ENCODE measurements around the gene GP1BB.
A peak's percentile ranks its signal among the peaks of the same experiment; 100 is the strongest.

The GP1BB gene

DNA sequence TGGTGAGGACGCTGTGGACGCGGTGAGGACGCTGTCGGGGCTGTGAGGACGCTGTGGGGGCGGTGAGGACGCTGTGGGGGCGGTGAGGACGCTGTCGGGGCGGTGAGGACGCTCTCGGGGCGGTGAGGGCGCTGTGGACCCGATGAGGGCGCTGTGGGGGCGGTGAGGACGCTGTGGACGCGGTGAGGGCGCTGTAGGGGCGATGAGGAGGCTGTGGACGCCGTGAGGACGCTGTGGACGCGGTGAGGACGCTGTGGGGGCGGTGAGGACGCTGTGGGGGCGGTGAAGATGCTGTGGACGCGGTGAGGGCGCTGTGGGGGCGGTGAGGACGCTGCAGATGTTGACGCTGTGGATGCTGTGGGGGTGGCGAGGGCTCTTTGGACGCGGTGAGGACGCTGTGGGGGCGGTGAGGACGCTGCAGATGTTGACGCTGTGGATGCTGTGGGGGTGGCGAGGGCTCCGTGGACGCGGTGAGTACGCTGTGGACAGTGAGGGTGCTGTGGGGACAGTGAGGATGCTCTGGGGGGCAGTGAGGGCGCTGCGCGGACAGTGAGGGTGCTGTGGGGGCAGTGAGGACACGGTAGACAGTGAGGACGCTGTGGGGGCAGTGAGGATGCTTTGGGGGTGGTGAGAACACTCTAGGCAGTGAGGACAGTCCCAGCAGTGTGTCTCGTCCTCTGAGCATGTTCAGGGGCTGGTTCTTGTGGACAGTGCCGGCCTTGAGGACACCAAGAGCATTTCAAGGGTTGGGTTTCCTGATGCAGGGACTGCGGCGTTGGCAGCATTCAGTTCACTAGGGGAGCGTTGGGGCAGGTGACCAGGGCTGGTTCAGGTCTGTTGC is 4.2 kb downstream of the GP1BB start:
- Histone ChIP-seq H3K4me1 (ENCODE audit: control insufficient read depth, insufficient read depth, low read length, poor library complexity, severe bottlenecking) (peaks cover 21% of the 10 kb centered on the region), H3K4me3 (ENCODE audit: insufficient read depth, low read depth, low read length, poor library complexity, severe bottlenecking) (no peak overlapping the region), H3K27me3 (replicated peaks; ENCODE audit: control insufficient read depth, insufficient read depth, low read length, poor library complexity, severe bottlenecking) (peaks cover 19% of the 10 kb centered on the region), H3K27ac (ENCODE audit: insufficient read depth, low read length, poor library complexity, severe bottlenecking) (no peak overlapping the region), H3K36me3 (ENCODE audit: control insufficient read depth, insufficient read depth, low read length) (no peaks in the 10 kb centered on the region), H3K9me3 (ENCODE audit: control insufficient read depth, low read length) (no peaks in the 10 kb centered on the region)
- DNase-seq: no peak

DNA sequence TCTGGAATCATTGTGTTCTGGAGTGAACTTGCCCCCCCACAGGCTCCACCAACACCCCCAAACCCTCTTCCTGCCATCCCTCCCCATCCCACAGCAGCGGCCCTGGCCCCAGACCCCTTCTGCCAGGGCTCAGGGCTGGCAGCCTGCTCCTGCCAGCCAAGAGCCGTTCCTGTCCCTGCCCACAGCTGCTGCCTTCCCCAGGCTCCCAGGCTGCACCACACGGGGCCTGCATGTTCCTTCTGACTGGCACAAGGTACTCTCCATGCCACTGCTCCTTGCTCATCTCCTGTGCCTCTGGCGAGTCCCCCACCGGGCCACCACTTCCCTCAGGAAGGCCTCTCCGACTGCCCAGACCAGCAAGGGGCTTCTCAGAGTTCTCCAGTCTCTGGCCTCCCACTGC is 4.9 kb downstream of the GP1BB start:
- Histone ChIP-seq H3K27me3 (replicated peaks; ENCODE audit: control insufficient read depth, insufficient read depth, low read length, poor library complexity, severe bottlenecking) (peaks cover 11% of the 10 kb centered on the region), H3K4me1 (ENCODE audit: control insufficient read depth, insufficient read depth, low read length, poor library complexity, severe bottlenecking) (peaks cover 17% of the 10 kb centered on the region), H3K4me3 (ENCODE audit: insufficient read depth, low read depth, low read length, poor library complexity, severe bottlenecking) (no peak overlapping the region), H3K9me3 (ENCODE audit: control insufficient read depth, low read length) (no peaks in the 10 kb centered on the region), H3K27ac (ENCODE audit: insufficient read depth, low read length, poor library complexity, severe bottlenecking) (no peak overlapping the region), H3K36me3 (ENCODE audit: control insufficient read depth, insufficient read depth, low read length) (no peaks in the 10 kb centered on the region)
- no peak for DNase-seq

DNA sequence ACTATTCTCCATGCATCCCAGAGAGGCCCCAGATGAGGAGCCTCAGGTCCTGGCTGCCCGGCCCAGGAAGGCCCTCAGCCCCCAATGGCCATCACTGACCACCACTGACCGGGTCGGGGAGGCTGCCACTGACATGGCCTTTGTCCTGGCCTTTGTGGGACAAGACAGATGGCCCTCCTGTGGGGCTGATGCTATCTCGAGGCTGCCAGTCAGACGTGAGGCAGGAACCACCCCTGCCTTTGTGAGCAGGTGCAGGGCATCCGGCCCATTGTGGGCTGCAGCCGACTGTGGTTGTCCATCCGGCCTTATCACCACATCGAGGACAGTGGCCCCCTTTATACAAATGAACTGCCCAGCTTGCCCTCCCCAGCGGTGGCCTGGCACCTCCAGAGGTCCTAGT is 5.5 kb downstream of the GP1BB start:
- H3K27me3 ChIP-seq (replicated peaks; ENCODE audit: control insufficient read depth, insufficient read depth, low read length, poor library complexity, severe bottlenecking): peaks cover 11% of the 10 kb centered on the region

DNA sequence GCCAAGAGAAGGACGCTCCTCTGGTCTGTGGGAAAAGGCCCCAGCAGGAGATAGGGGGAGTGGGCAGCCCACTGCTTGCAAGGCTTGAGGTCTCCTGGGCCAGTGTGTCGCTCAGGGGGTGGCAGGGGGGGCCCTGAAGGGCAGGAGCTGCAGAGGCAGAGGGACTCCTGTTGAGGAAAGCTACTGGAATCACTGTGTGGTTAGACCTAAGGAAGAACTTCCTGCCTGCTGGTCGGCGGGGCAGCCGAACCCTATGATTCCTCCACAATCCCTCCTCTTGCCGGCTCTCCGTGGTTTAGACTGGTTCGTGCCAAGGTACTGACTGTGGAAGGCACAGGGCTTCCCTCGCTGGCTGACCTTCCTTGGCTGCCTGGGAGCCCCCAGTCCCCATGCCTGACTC is 6.2 kb downstream of the GP1BB start:
- Histone ChIP-seq H3K27me3 (replicated peaks; ENCODE audit: control insufficient read depth, insufficient read depth, low read length, poor library complexity, severe bottlenecking) (peaks cover 7% of the 10 kb centered on the region), H3K4me1 (ENCODE audit: control insufficient read depth, insufficient read depth, low read length, poor library complexity, severe bottlenecking) (peaks cover 7% of the 10 kb centered on the region), H3K36me3 (ENCODE audit: control insufficient read depth, insufficient read depth, low read length) (no peaks in the 10 kb centered on the region), H3K4me3 (ENCODE audit: insufficient read depth, low read depth, low read length, poor library complexity, severe bottlenecking) (no peak overlapping the region), H3K27ac (ENCODE audit: insufficient read depth, low read length, poor library complexity, severe bottlenecking) (no peak overlapping the region), H3K9me3 (ENCODE audit: control insufficient read depth, low read length) (no peaks in the 10 kb centered on the region)
- no peak for DNase-seq

More for the DNA sequence above, 5.5 kb downstream of the GP1BB start:
- no peaks in the 10 kb centered on the region for H3K36me3 ChIP-seq (ENCODE audit: control insufficient read depth, insufficient read depth, low read length)
- H3K27ac ChIP-seq (ENCODE audit: insufficient read depth, low read length, poor library complexity, severe bottlenecking): no peak overlapping the region
- no peak for DNase-seq
- H3K9me3 ChIP-seq (ENCODE audit: control insufficient read depth, low read length): no peaks in the 10 kb centered on the region
- peaks cover 11% of the 10 kb centered on the region for H3K4me1 ChIP-seq (ENCODE audit: control insufficient read depth, insufficient read depth, low read length, poor library complexity, severe bottlenecking)
- no peak overlapping the region for H3K4me3 ChIP-seq (ENCODE audit: insufficient read depth, low read depth, low read length, poor library complexity, severe bottlenecking)

DNA sequence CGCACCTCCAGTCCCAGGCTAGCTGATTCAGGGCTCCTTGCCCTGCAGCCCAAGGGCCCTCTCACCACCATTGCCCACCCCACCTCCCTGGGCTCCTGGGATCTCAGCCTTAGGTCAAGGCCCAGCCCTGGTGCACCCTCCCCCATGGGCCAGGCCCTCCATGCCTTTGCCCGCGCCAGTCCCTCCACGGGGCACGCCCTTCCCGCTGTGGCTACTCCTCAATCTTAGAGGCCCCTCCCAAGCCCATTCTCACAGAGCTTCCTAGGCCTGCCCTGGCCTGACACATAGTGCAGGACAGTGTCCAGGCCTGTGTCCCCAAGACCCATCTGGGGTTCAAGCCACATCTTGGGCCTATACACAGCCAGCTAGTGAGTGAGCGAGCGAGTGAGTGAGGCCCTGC is 6.9 kb downstream of the GP1BB start:
- H3K4me3 ChIP-seq (ENCODE audit: insufficient read depth, low read depth, low read length, poor library complexity, severe bottlenecking): no peak overlapping the region
- no peak for DNase-seq
- no peaks in the 10 kb centered on the region for H3K9me3 ChIP-seq (ENCODE audit: control insufficient read depth, low read length)
- peaks cover 2% of the 10 kb centered on the region for H3K27me3 ChIP-seq (replicated peaks; ENCODE audit: control insufficient read depth, insufficient read depth, low read length, poor library complexity, severe bottlenecking)
- peaks cover 6% of the 10 kb centered on the region for H3K4me1 ChIP-seq (ENCODE audit: control insufficient read depth, insufficient read depth, low read length, poor library complexity, severe bottlenecking)
- no peak overlapping the region for H3K27ac ChIP-seq (ENCODE audit: insufficient read depth, low read length, poor library complexity, severe bottlenecking)
- H3K36me3 ChIP-seq (ENCODE audit: control insufficient read depth, insufficient read depth, low read length): no peaks in the 10 kb centered on the region

DNA sequence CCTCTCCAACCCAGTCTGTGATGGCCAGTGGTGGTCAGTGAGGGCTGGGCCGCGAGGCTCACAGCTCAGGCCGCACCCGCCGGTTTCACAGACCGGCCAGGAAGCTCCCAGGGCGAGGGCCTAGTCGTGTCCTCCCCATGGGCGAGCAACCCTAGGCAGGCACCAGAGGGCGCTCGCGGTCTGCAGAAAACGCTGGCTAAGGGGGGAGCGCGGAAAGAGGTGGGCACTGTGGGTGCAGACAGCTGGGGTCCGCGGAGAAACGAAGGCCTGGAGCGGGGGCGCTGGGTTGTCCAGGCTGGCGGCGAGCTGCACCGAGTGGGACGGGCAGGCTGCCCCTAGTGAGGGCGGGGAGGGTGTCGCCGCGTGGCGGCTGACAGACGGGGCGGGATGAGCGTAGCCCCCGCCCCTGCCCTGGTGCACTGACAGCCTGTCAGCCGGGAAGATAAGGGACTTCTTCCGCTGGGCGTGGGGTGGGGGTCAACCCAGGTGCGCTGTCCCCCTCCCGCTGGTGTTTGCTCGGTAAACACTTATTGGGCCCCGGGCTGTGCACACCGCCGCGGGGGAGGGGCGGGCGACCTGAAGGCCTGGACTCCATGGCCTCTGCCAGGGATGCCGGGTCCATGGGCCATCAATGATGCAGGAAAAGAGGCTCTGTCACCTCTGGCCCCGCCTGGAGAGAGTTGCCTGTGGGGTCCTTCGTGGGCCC is 7.5 kb downstream of the GP1BB start:
- no peak overlapping the region for H3K27ac ChIP-seq (ENCODE audit: insufficient read depth, low read length, poor library complexity, severe bottlenecking)
- H3K36me3 ChIP-seq (ENCODE audit: control insufficient read depth, insufficient read depth, low read length): no peaks in the 10 kb centered on the region
- no peaks in the 10 kb centered on the region for H3K9me3 ChIP-seq (ENCODE audit: control insufficient read depth, low read length)
- DNase-seq: peak; percentile 61 to 74 (median 68)
- peaks cover 6% of the 10 kb centered on the region for H3K4me1 ChIP-seq (ENCODE audit: control insufficient read depth, insufficient read depth, low read length, poor library complexity, severe bottlenecking)
- H3K4me3 ChIP-seq (ENCODE audit: insufficient read depth, low read depth, low read length, poor library complexity, severe bottlenecking): peak overlapping the region; percentile 50
- no peaks in the 10 kb centered on the region for H3K27me3 ChIP-seq (replicated peaks; ENCODE audit: control insufficient read depth, insufficient read depth, low read length, poor library complexity, severe bottlenecking)

DNA sequence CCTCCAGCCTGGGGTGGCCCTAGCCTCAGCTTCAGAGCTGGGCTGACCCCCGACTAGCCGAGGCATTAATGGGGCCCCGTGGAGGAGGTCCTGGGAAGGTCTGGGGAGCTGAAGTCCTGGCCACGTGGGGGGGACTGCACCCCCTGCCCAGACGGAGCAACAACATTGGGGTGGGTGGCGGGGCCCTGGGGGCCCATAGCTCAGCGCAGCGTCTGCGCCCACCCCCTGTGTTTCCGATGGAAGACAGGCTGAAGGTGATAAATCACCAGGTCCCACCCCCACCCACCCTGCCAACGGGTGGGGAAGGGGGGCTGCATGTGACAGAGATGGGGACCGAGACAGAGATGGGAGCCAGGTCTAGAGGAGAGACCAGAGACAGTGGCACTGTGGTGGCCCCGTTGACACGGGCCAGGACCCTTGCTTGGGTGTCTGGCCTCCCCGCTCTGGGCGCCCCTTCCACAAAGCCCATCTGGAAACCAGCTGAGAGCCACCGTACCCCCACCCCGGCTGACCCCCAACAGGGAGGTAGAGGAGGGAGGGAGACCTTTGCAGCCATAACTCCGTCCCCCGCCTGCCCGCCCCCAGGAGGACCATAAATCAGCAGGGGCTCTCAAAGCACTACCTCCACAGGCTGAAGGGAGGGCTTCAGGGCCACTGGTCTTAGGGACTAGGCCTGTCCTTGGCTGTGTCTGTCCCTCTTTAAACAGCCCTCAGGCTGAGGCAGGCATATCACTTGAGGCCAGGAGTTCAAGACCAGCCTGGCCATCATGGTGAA is 8.2 kb downstream of the GP1BB start:
- Histone ChIP-seq H3K36me3 (ENCODE audit: control insufficient read depth, insufficient read depth, low read length) (no peaks in the 10 kb centered on the region), H3K9me3 (ENCODE audit: control insufficient read depth, low read length) (no peaks in the 10 kb centered on the region), H3K27ac (ENCODE audit: insufficient read depth, low read length, poor library complexity, severe bottlenecking) (no peak overlapping the region), H3K4me1 (ENCODE audit: control insufficient read depth, insufficient read depth, low read length, poor library complexity, severe bottlenecking) (peaks cover 6% of the 10 kb centered on the region), H3K27me3 (replicated peaks; ENCODE audit: control insufficient read depth, insufficient read depth, low read length, poor library complexity, severe bottlenecking) (no peaks in the 10 kb centered on the region), H3K4me3 (ENCODE audit: insufficient read depth, low read depth, low read length, poor library complexity, severe bottlenecking) (no peak overlapping the region)
- no peak for DNase-seq

DNA sequence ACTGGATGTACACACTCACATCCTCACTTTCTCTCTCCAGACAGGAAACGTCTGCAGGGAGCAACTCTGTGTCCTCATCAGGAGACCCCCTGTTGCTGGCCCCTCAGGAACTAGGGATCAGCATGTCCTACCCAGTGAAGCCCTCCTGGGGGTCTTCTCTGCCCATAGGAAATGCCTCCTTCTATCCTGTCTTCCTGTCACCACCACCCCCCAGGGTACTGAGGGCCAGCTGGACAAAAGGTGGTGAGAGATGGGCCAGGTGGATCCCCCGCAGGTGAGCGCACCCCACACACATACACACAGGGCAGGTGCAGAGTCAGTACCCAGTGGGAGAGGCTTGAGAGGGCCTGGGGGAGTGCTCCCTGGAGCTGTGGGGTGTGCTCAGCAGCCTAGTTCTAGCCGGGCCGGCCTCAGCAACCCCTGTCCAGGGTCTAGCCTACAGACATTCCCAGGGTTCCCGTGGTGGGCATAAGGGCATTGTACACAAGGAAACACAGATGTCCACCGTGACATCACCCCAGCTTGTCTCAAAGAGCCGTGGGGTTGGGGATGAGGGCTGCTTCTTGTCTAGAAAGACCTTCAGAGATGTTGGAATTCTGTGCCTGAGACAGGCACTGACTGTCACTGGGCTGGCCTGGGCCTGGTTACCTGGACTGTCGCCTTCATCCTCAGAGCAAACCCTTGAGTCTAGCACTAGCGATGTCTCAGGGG is 9.2 kb downstream of the GP1BB start:
- no peak for DNase-seq
- Histone ChIP-seq H3K27me3 (replicated peaks; ENCODE audit: control insufficient read depth, insufficient read depth, low read length, poor library complexity, severe bottlenecking) (no peaks in the 10 kb centered on the region), H3K4me3 (ENCODE audit: insufficient read depth, low read depth, low read length, poor library complexity, severe bottlenecking) (no peak overlapping the region), H3K9me3 (ENCODE audit: control insufficient read depth, low read length) (no peaks in the 10 kb centered on the region), H3K27ac (ENCODE audit: insufficient read depth, low read length, poor library complexity, severe bottlenecking) (no peak overlapping the region), H3K36me3 (ENCODE audit: control insufficient read depth, insufficient read depth, low read length) (no peaks in the 10 kb centered on the region), H3K4me1 (ENCODE audit: control insufficient read depth, insufficient read depth, low read length, poor library complexity, severe bottlenecking) (peaks cover 6% of the 10 kb centered on the region)

DNA sequence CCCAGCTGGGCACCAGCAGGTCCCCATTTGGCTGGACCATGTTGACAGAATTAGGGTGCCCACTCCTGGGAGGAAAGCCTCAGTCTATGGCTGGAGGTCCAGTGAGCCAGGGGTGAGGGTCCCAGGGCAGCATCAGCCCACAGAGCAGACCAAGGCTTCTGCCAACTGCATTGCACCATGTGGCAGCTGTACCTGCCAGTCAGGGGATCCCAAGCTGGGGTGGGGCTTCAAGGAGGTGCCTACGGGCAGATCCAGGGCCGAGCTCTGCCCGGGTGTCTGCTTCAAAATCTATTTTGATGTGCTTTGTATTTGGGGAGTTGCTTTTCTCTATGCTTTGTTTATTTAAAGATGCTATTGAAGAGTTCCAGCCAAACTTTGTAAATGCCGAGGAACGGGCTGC is 10.4 kb downstream of the GP1BB start:
- H3K27me3 ChIP-seq (replicated peaks; ENCODE audit: control insufficient read depth, insufficient read depth, low read length, poor library complexity, severe bottlenecking): no peaks in the 10 kb centered on the region
- H3K4me3 ChIP-seq (ENCODE audit: insufficient read depth, low read depth, low read length, poor library complexity, severe bottlenecking): no peak overlapping the region
- DNase-seq: no peak
- H3K36me3 ChIP-seq (ENCODE audit: control insufficient read depth, insufficient read depth, low read length): no peaks in the 10 kb centered on the region
- H3K9me3 ChIP-seq (ENCODE audit: control insufficient read depth, low read length): no peaks in the 10 kb centered on the region
- H3K4me1 ChIP-seq (ENCODE audit: control insufficient read depth, insufficient read depth, low read length, poor library complexity, severe bottlenecking): peaks cover 6% of the 10 kb centered on the region
- H3K27ac ChIP-seq (ENCODE audit: insufficient read depth, low read length, poor library complexity, severe bottlenecking): no peak overlapping the region
